HL-60/S4 treated with retinoic acid at 250 ng/mL for 4 days and 3 days (cell line): ENCODE measurements around the gene RAMP1.

Experiments
- in situ Hi-C: fragments of 300-500 bp; cut with MboI; formaldehyde crosslinking; loops from 2 replicates; pipeline ENCODE4 v1.7.0; 2022; ENCODE audit warnings: low sequenced_read_pairs

RAMP1 gene

DNA sequence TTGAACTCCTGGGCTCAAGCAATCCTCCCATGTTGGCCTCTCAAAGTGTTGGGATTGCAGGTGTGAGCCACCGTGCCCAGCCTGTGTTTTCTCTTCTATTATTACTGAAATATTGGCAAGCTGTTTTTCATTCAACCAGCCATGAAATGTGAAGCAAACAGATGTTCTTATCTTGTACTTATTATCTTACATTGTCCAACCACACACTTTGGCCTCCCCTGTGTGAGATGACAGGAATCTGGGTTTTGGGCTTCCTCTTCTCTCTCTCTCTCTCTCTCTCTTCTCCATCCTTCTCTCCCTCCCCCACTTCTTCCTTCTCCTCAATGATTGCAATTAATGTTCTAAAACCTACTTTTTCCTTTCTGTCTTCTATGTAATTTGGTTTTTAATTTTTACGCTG, 33.1 kb downstream of the RAMP1 start:
- in situ Hi-C loops = no loop called here

DNA sequence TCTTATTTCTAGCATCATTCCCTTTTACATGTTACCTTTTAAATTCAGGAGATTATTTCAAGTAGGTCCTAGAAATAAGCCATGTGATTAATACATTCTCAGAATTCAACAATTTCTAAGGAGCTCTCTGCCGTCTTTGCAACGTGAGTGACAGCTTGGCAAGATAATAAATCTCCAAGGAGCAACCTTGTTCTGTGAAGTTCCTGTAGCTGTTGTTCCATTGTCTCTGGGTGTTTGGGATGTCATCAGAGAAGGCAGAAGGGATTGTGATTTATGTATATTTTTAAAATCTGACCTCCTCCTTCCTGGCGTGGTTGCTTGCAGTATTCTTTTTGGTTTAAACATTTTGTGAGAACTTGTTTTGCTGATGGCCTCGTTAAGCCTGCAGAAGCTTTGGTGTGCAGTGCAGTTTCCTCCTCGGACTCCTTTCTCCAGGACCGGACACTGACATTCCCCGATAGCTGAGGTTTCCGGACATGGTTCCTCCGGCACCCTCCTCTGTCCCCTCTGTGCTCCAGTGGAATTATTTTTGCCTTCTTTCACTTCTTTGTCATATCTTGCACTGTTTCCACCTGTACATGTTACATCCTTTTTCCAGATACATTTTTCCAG, 33.7 kb downstream of the RAMP1 start:
- in situ Hi-C loops = no loop called here

DNA sequence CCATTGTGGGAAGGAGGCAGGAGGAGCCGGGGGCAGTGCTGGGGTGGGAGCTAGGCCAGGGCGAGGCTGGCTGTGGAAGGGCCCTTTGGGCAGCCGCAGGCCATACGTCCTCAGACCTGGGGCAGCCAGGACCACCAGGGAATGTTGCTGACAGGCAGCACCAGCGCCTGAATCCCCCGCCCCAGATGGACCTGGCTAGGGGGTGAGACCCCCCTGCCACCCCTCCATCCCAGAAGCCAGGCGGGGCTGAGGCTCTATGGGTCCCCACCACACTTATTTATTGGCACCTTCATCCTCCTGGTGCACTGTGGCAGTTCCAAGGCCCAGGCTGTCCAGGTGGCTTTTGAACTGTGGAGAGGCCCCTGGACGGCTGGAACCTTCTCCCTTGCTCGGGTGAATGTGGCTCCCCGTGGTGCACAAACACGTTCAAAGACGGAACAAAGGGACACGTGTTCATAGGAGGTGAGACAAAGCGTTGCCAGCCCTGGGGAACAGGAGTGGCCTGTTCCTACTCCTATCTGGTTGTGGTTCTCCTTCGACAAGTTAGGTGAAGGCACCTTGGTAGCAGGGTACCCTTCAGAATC, 35.1 kb downstream of the RAMP1 start:
- in situ Hi-C loops = no loop called here

DNA sequence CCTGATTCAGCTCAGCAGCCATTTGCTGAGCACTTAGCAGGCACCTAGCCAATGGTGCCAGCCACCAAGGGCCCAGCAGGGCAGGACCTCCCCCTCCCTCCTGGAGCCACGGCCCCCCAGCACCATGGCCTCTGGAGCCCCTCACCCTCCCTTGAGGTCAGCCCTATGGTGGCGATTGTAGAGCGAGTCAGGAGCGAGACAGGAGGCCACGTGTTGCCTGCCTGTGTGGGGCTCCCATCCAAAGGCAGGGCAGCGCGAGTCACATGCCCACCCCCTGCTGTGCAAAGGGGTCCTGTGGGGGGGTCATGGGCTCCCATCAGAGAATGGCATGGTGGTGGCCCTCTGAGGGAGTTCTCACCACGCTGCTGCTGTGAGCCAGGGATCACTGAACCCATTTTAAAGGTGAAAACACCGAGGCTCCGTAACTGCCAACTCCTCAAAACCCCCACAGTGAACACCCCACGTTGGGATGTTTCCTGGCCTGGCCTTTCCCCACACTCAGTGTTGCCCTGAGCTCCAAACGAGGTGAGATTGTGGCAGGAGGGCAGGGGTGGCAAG, 35.6 kb downstream of the RAMP1 start:
- in situ Hi-C loops = no loop called here

DNA sequence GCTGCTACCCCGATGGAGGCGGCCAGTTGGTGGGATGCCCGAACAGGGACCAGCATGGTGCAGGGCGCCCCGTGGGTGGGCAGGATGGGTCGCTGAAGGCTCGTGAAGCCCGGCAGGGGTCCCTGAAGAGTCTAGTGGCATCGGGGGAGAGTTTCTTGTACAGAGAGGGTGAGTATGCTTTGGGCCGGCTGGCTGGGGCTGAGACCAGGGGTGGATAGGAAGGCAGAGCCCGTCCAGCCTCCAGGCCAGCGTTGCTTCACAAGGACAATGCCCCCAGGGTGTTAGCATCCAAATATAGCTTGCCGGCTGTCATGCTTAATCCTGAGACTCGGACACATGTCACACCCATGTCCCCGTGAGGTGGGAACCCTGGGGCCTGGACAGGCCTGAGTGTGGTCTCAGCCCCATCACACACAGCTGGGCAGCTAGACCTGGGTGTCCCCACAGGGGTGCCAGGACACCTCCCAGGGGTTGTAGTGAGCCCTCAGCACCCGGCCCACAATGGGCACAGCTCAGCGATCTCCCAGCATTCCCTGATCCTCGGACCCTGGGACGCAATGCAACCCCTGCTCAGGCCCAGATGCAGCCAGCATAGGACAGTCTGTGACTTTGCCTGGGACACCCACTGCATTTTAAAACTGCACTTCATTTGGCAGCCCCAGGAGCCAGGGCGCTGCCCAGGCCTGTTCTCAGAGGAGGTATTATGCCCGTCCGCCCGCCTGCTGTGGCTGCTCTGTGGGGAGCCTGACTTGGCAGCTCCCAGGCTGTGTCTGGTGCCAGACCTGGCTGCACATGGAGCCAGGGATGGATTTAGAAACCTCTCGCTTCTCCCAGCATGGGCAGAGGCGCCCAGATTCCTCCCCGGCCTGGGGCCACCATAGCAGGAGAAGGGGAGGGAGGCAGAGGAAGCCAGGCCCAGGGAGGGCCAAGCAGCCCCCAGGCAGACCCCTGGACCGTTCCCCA, 36.4 kb downstream of the RAMP1 start:
- in situ Hi-C loops = no loop called here

DNA sequence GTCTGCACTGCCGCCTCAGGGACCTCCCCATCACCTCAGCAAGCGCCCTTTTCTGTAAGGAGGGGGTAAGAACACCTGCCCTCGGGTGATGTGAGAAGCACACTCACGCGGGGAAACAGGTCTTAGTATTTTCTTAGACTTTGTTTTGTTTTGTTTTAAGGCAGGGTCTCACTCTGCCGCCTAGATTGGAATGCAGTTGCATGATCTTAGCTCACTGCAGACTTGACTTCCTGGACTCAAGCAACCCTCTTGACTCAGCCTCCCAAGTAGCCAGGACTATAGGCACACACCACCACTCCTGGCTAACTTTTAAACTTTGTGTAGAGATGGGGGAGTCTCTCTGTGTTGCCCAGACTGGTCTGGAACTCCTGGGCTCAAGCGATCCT, 37.1 kb downstream of the RAMP1 start:
- in situ Hi-C loops = no loop called here

DNA sequence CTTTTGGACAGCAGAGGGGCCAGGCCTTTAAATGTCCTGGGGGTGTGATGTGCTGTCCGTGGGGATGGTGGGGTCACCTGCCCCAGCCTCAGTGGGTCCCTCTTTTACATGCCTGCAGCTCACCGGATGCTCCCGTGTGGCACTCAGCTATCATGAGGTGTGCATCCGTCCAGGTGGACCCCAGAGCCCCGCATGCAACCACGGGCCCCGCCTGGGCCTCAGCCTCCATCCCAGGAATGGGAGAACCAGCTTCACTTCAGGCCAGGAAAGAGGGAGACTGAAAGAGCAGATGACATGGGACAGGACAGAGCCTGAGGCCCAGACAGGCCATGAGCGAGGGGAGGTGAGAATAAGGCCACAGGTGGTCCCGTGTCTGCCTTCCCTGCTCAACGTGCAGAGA, 37.5 kb downstream of the RAMP1 start:
- in situ Hi-C loops = no loop called here

DNA sequence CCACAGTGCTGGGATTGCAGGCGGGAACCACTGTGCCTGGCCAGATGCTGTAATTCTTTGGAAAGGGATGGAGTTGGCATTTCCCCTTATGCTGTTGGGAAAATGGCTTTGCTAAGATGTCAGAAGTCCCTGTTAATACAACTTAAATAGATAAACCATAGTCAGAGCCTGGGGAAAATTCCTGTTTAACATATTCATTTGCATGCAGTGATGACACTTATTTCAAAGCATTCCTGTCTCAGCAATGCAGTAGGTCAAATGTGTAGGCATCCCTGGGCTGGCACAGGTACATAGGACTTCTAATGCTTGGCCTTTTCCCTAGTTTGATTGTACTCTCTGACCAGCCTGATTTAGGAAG, 38.6 kb downstream of the RAMP1 start:
- in situ Hi-C loops = no loop called here

DNA sequence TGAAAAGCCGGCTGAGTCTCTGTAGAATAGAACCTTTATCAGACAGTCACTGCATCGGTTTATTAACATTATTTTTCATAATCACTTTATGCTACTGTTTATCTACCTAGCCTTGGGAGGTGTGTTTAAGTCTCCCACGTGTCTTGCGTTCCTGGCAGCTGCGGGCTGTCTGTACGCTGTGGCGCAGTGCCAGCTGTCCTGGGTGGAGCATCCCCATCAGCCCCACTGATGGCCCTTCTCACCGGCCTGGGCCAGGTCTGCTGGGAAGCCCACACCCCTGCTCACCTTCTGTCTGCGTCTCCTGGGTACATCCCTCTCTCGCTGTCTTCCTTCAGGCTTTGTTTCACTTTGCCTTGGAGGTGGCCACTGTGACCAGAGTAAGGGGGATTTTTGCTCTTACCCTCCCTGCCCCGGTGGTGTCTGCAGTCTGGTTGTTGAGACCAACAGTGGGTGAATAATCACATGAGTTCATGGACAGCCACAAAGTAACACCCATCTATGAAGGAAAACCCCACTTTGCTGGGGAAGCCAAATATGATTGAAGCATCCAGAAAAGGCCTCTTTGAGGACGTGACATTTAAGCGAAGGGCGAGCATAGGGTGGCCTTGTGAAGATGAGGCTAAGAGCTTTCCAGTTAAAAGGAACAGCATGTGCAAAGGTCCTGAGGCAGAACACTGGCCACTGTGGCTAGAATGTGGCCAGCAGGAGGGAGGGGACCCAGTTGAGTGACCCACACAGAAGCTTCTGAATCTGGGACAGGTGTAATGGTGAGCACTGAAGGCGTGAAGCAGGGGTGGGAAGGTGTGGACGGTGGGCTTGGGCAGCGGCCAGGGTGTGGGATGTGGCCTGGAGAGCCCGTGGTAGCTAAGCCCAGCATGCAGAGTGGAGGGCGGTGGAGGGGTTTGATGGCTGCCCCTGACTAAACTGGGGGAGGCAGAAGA, 41.7 kb downstream of the RAMP1 start:
- in situ Hi-C loops = no loop called here

DNA sequence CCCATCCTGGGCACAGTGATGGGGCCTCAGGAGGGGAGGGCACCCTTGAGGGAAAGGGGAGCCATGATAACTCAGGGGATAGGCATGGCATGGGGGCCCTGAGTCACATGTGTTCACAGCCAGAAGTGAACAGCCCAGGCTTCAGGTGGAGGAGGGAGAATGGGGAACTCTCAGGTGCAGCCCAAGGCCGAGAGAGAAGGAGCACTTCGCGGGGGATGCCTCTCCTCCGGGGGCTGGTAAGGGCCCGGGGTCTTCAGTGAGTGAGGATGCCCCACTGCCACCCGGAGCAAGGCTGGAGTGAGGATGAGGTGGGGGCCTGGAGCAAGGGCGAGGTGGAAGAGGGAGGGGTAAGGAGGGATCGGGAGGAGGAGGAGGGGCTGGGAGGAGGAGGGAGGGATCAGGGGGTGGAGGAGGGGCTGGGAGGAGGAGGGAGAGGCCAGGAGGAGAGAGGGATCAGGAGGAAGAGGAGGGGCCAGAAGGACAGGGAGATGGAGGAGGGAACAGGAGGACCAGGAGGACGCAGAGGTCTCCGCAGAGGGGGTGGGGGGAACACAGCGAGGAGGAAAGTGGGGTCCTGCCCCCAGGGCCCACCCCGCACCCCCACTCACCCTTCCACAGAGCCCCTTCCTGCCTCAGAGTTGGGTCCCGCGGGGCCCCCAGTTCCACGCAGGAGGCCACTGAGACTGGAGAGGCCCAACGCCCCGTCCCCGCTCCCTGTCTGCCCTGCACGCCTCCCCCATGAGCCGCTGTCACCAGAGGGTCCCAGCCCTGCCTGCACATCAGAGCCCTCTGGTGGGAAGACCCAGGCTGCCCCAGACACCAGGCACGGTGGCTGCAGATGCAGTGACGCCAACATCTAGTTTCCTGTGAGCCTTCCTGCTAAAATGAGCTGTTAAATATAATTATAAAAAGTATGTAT, 42.8 kb downstream of the RAMP1 start:
- in situ Hi-C loops = no loop called here

DNA sequence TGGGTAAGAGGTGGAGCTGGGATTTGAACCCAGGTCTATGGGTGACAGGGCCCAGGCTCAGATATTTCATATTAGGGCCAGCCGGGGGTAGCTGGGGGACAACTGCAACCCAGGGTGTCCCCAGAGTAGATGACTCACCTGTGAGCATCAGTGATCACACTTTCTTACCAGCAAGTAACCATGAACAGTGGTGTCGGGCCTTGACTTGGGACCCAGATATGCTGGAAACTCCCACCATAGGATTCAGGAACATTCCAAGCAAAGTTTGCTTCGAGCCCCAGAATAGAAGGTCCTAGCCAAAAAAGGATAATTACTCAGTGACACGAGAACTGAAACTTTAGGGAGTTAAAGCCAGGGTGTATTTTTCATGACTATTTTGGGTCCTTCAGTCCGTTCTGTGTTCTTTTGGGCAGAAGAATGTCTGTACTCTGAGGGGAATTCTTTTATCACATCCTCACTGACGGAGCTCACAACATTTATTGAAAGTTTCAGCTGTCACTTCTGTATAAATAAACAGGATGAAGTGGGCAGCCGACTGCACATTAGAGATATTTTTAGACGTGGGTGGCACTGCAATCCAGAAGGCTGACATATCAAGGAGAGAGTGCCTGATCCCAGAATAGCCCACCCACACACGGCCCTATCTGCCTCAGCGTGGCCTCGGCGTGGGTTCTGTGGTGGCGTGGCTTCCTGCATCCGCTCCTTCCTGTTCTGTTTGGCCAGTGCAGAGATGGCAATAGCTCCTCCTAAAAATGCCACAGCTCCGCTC, 45.6 kb downstream of the RAMP1 start:
- in situ Hi-C loops = no loop called here

DNA sequence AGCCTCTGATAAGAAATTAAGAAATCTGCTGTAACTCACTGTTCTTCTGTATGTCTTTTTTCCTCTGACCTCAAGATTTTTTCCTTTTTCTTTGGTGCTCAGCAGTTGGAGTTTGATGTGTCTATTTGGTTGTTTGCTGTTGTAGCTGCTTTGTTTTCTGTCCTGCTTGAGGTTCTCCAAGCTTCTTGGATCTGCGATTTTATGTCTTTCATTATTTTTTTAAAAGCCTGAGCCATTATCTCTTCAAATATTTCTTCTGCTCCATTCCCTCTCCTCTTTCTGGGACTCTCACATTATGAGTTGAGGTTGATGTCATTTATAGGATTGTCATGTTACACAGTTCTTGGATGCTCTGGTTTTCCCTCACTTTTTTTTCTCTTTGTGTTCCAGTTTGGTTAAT, 47.7 kb downstream of the RAMP1 start:
- in situ Hi-C loops = no loop called here

DNA sequence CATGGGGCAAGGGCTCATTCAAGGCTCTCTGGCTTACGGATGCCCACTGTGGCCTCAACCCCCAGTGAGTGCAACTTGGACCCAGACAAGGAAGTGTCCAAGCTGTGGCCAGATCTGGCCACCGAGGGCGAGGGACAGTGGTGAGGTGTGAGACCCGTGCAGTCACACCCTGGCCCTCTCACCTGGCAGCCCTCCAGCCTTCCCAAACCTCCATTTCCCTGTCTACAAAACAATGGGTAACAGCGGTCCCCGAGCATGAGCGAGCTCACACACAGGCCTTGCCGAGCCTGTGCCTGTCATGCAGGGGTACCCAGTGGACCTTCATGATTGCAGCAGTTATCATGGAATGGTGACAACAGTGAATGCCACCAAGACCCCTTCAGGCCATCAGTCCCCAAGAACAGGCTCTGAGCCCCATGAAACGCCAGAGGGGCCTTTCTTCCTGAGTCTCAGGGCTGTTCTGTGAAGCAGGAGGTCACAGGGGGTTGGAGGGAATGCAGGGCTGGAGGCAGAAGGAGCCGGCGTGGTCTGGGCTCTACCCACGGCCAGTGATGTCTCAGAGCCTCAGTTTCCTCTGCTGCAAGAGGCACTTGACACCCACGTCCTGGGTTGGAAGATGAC, 49.8 kb downstream of the RAMP1 start:
- in situ Hi-C loops = no loop called here

DNA sequence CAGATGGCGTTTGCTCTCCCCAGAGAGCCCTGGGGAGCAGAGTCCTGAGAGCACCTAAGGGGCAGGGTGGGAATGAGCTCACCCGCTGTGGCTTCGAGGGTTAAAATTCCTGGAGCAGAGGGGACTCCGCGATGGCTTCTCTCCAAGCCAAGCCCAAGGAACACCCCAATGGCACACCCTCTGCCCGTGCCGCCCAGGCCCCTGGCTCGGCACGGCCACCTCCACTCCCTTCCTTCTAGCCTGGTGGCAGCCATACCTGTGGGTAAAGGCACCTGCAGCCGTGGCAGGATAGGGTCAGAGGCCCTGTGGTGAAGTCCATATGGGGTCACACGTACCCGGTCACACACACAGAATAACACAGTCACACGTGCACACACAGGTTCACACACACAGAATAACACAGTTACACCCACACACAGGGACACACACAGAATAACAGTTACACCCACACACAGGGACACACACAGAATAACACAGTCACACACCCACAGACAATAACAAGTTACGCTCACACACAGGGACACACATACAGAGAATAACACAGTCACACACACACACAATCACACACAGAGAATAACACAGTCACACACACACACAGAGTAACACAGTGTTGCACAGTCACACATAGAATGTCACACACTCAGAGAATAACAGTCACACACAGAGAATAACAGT, 50.5 kb downstream of the RAMP1 start:
- in situ Hi-C loops = no loop called here

DNA sequence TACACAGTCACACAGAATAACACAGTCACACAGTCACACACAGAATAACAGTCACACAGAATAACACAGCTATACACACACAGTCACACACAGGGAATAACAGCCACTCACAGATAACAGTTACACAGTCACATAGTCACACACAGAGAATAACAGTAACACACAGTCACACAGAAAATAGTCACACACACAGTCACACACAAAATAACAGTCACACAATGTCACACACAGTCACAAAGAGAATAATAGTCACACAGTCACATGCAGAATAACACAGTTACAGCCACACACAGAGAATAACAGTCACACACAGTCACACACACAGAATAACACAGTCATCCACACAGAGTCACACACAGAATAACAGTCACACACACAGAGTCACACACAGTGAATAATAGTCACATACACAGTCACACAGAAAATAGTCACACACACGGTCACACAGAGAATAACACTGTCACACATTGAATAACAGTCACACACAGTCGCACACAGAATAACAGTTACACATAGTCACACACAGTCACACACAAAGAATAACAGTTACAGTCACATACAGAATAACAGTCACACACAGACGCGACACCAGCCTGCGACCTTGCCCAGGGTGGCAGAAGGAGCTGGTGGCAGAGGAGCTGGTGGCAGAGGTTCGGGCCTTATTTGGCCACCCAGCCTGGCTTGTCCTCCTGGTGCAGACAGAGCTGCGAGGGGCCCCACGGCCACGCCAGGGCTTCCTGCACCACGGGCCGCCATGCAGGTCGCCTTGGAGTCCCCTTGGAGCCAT, 51.3 kb downstream of the RAMP1 start:
- in situ Hi-C loops = no loop called here

DNA sequence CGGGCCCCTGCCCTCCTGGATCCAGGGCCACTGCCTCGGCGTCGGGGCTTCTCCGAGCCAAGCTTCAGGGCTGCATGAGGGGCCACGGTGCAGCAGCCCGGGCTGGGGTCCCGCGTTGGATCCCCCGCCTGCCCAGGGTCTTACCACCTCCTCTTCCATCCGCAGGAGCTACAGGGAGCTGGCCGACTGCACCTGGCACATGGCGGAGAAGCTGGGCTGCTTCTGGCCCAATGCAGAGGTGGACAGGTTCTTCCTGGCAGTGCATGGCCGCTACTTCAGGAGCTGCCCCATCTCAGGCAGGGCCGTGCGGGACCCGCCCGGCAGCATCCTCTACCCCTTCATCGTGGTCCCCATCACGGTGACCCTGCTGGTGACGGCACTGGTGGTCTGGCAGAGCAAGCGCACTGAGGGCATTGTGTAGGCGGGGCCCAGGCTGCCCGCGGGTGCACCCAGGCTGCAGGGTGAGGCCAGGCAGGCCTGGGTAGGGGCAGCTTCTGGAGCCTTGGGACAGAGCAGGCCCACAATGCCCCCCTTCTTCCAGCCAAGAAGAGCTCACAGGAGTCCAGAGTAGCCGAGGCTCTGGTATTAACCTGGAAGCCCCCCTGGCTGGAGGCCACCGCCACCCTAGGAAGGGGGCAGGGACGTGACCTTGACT, 52.1 kb downstream of the RAMP1 start:
- in situ Hi-C loops = no loop called here
